Astrocyte of the cerebellum (primary cell): Measurements from ENCODE around the gene RHOV.
A peak's percentile ranks its signal among the peaks of the same experiment; 100 is the strongest.

Experiments
- DNase-seq: peaks from one replicate; pipeline ENCODE4 v3.0.0-alpha.2; 2011; ENCODE audit warnings: low read depth
- H3K4me3 ChIP-seq: 2 replicates; pipeline ENCODE4 v1.5.1; 2011; ENCODE audit warnings: mild to moderate bottlenecking, low read depth, low read length, moderate library complexity
- in situ Hi-C: cut with HindIII; loops from 2 replicates; pipeline ENCODE4 v1.10.0; 2017; ENCODE audit warnings: low sequenced_read_pairs
- TF ChIP-seq, protein P1 (sequence below): IDR thresholded peaks from 2 replicates; pipeline ENCODE4 v1.5.1; 2012; ENCODE audit warnings: low read length, low read depth, moderate library complexity, mild to moderate bottlenecking; ENCODE audit errors: missing control alignments

Gene RHOV

DNA sequence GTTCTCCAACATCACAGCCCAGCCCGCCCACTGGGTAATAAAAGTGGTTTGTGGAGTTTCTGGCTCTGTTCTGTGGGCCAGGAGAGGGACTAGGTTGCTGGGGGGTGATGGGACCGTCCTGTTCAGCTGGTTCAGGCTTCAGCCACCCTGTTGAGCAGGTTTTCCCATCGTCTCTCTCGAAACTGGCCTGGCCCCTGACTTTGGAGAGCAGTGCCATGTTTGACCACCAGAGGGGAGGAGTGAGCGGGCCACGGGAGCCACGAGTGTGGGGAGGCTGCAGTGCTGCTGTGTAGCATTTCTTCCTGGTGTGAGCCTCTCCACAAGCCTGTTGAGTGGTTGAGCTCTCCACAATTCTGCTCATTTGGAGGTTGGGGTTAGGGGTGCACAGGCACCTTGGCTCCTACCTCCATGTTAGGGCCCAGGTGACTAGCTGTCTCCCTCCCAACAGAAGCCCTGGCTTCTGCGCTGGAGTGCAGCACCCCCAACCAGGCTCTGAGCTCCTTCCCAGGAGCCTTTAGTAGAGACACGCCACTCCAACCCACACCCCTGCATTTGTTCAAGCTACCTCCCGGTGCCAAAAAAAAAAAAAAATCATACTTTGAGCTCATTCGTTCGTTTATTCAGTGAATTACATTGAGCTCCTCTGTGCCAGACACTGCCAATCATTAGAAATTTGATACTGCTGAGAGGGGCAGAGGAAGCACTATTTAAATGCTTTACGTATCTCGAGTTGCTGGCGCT, 16.3 kb downstream of the RHOV start:
- DNase-seq: peak; percentile 29
- TF ChIP-seq, protein P1, sequence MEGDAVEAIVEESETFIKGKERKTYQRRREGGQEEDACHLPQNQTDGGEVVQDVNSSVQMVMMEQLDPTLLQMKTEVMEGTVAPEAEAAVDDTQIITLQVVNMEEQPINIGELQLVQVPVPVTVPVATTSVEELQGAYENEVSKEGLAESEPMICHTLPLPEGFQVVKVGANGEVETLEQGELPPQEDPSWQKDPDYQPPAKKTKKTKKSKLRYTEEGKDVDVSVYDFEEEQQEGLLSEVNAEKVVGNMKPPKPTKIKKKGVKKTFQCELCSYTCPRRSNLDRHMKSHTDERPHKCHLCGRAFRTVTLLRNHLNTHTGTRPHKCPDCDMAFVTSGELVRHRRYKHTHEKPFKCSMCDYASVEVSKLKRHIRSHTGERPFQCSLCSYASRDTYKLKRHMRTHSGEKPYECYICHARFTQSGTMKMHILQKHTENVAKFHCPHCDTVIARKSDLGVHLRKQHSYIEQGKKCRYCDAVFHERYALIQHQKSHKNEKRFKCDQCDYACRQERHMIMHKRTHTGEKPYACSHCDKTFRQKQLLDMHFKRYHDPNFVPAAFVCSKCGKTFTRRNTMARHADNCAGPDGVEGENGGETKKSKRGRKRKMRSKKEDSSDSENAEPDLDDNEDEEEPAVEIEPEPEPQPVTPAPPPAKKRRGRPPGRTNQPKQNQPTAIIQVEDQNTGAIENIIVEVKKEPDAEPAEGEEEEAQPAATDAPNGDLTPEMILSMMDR: peak; percentile 99
- in situ Hi-C loops: no loop called here
- no peak overlapping the region for H3K4me3 ChIP-seq

DNA sequence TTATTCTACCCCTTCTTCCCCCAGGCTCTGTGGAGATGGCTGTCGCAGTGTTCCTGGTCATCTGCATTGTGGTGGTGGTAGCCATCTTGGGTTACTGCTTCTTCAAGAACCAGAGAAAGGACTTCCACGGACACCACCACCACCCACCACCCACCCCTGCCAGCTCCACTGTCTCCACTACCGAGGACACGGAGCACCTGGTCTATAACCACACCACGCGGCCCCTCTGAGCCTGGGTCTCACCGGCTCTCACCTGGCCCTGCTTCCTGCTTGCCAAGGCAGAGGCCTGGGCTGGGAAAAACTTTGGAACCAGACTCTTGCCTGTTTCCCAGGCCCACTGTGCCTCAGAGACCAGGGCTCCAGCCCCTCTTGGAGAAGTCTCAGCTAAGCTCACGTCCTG, 17.3 kb downstream of the RHOV start:
- TF ChIP-seq, protein P1: no peak
- in situ Hi-C loops: no loop called here
- H3K4me3 ChIP-seq: no peak overlapping the region
- DNase-seq: no peak

DNA sequence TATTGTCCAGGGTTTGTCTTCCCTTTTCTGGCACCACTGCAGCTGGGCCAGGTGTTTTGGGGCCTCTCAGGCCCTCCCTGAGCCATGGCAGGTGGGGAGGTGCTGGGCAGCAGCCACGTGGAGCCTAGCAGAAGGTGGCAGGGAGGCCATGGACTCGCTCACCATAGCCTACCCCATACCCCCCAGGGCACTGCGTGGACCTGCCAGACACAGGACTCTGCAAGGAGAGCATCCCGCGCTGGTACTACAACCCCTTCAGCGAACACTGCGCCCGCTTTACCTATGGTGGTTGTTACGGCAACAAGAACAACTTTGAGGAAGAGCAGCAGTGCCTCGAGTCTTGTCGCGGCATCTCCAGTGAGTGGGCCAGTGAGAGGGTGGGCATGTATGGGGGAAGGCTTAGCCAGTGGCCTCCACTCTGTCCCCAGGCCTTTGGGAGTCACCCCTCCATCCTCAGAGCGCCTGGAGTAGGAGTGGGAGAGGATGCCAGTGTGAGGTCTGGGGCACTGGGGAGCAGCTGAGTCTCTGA, 18.3 kb downstream of the RHOV start:
- H3K4me3 ChIP-seq: no peak overlapping the region
- TF ChIP-seq, protein P1: no peak
- no peak for DNase-seq
- in situ Hi-C loops: no loop called here

DNA sequence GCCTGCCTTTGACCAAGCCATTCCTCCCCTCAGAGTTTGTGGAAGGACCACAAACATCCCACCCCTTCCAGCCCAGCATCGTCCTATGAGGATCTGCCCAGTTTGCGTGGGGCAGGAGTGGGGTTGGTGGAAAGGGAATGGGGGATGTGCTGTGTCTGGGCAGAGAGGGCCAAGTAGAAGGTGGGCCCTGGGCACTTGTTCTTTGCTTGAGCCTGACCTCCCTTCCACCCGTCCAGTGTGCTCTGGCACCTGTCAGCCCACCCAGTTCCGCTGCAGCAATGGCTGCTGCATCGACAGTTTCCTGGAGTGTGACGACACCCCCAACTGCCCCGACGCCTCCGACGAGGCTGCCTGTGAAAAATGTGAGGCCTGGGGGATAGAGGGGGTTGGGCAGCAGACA, 19.9 kb downstream of the RHOV start:
- in situ Hi-C loops: no loop called here
- TF ChIP-seq, protein P1: no peak
- DNase-seq: no peak
- no peak overlapping the region for H3K4me3 ChIP-seq

DNA sequence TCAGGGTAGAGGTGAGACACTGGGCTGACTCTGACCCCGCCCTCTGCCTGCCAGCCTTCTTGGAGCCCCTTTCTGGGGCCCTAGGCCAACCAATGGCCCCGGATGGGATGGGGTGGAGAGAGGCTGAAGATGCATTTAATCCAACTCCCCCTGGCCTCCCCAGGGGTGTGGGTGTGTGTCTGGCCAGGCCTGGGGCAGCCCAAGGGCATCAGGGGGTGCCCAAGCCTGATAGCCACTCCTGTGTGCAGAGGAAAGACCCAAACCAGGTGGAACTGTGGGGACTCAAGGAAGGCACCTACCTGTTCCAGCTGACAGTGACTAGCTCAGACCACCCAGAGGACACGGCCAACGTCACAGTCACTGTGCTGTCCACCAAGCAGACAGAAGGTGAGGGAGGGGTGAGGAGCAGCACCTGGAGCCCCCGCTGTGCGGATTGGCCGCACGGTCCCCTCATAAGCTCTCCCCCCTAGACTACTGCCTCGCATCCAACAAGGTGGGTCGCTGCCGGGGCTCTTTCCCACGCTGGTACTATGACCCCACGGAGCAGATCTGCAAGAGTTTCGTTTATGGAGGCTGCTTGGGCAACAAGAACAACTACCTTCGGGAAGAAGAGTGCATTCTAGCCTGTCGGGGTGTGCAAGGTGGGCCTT, 20.7 kb downstream of the RHOV start:
- H3K4me3 ChIP-seq: no peak overlapping the region
- in situ Hi-C loops: no loop called here
- TF ChIP-seq, protein P1: no peak
- no peak for DNase-seq

DNA sequence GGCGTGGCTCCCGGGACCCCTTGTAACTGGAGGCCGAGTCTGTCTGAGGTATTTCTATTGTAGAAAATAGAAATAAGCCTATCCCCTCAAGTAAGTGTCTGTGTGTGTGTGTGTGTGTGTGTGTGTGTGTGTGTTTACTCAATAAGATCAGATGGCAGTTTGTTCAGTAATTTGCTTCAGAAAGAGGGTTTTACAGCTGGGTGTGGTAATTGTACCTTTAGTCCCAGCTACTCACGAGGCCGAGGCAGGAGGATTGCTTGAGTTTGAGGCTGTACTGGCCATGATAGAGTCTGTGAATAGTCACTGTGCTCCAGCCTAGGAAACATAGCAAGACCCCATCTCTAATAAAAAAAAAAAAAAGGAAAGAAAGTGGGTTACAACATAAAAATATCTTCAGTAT, 21.5 kb downstream of the RHOV start:
- TF ChIP-seq, protein P1: no peak
- in situ Hi-C loops: no loop called here
- no peak overlapping the region for H3K4me3 ChIP-seq
- DNase-seq: no peak
